Activated naive CD8-positive, alpha-beta T cell treated with anti-CD3 and anti-CD28 coated beads, Interleukin-2, amount 50 U/mL, for 24 hours (primary cell): ENCODE measurements around the gene L3MBTL4.
"Not testable (repeated sequence)": the region's sequence is repeated elsewhere in the genome, so short reads cannot be mapped to it uniquely, and the experiment has no call there.

Experiments
- ATAC-seq: fragments of 150-1000 bp; cut with Tn5 transposase; one replicate; pipeline ENCODE4 v1.10.0; 2021
- DNase-seq: peaks from one replicate; pipeline ENCODE4 v3.0.0; 2021
- H3K27ac Mint-ChIP-seq: one replicate; pipeline ENCODE4 v1.8.0; 2021; ENCODE audit warnings: mild to moderate bottlenecking, mixed read lengths
- H3K27me3 Mint-ChIP-seq: one replicate; pipeline ENCODE4 v1.8.0; 2021; ENCODE audit warnings: mixed read lengths
- H3K36me3 Mint-ChIP-seq: one replicate; pipeline ENCODE4 v1.8.0; 2021; ENCODE audit warnings: low read depth, mixed read lengths
- H3K4me1 Mint-ChIP-seq: one replicate; pipeline ENCODE4 v1.8.0; 2021; ENCODE audit warnings: mixed read lengths
- H3K4me3 Mint-ChIP-seq: one replicate; pipeline ENCODE4 v1.8.0; 2021; ENCODE audit warnings: mild to moderate bottlenecking, moderate library complexity, mixed read lengths
- H3K9me3 Mint-ChIP-seq: one replicate; pipeline ENCODE4 v1.8.0; 2021; ENCODE audit warnings: mixed read lengths

The L3MBTL4 gene

GRCh38 chr18:6205706-6206105 lies 209.0 kb downstream of the L3MBTL4 start:
- no peak overlapping the region for H3K27ac Mint-ChIP-seq
- no peaks in the 10 kb centered on the region for H3K9me3 Mint-ChIP-seq
- no peaks in the 10 kb centered on the region for H3K4me1 Mint-ChIP-seq
- ATAC-seq (no peak), DNase-seq (no peak)
- no peaks in the 10 kb centered on the region for H3K27me3 Mint-ChIP-seq
- H3K36me3 Mint-ChIP-seq = no peaks in the 10 kb centered on the region
- no peak overlapping the region for H3K4me3 Mint-ChIP-seq

GRCh38 chr18:6204476-6204875 lies 210.2 kb downstream of the L3MBTL4 start:
- no peaks in the 10 kb centered on the region for H3K27me3 Mint-ChIP-seq
- H3K4me3 Mint-ChIP-seq = no peak overlapping the region
- DNase-seq = no peak
- H3K36me3 Mint-ChIP-seq = no peaks in the 10 kb centered on the region
- H3K9me3 Mint-ChIP-seq = no peaks in the 10 kb centered on the region
- no peaks in the 10 kb centered on the region for H3K4me1 Mint-ChIP-seq
- ATAC-seq = no peak
- no peak overlapping the region for H3K27ac Mint-ChIP-seq

- Mint-ChIP-seq H3K4me1 (no peaks in the 10 kb centered on the region), H3K9me3 (no peaks in the 10 kb centered on the region), H3K27ac (no peak overlapping the region), H3K36me3 (no peaks in the 10 kb centered on the region), H3K4me3 (no peak overlapping the region), H3K27me3 (no peaks in the 10 kb centered on the region)
- no peak for ATAC-seq
- no peak for DNase-seq
These were observed 210.9 kb downstream of the L3MBTL4 start for GRCh38 chr18:6203791-6204190.

- no peak for ATAC-seq
These were observed 211.8 kb downstream of the L3MBTL4 start for GRCh38 chr18:6202861-6203260.

GRCh38 chr18:6200204-6200774 lies 214.4 kb downstream of the L3MBTL4 start:
- H3K27ac Mint-ChIP-seq = no peak overlapping the region
- no peaks in the 10 kb centered on the region for H3K27me3 Mint-ChIP-seq
- no peaks in the 10 kb centered on the region for H3K9me3 Mint-ChIP-seq
- H3K36me3 Mint-ChIP-seq = no peaks in the 10 kb centered on the region
- DNase-seq = no peak
- H3K4me3 Mint-ChIP-seq = no peak overlapping the region
- H3K4me1 Mint-ChIP-seq = no peaks in the 10 kb centered on the region
- ATAC-seq = no peak

More at GRCh38 chr18:6202861-6203260, 211.8 kb downstream of the L3MBTL4 start:
- no peak for DNase-seq
- no peaks in the 10 kb centered on the region for H3K9me3 Mint-ChIP-seq
- no peaks in the 10 kb centered on the region for H3K4me1 Mint-ChIP-seq
- no peak overlapping the region for H3K4me3 Mint-ChIP-seq
- H3K27me3 Mint-ChIP-seq = no peaks in the 10 kb centered on the region
- no peak overlapping the region for H3K27ac Mint-ChIP-seq
- no peaks in the 10 kb centered on the region for H3K36me3 Mint-ChIP-seq

GRCh38 chr18:6199777-6200176 lies 214.9 kb downstream of the L3MBTL4 start:
- DNase-seq = no peak
- H3K36me3 Mint-ChIP-seq = no peaks in the 10 kb centered on the region
- H3K4me3 Mint-ChIP-seq = no peak overlapping the region
- no peak overlapping the region for H3K27ac Mint-ChIP-seq
- H3K9me3 Mint-ChIP-seq = no peaks in the 10 kb centered on the region
- H3K4me1 Mint-ChIP-seq = no peaks in the 10 kb centered on the region
- no peaks in the 10 kb centered on the region for H3K27me3 Mint-ChIP-seq
- ATAC-seq = no peak

- H3K9me3 Mint-ChIP-seq = no peaks in the 10 kb centered on the region
- no peak for DNase-seq
- H3K27ac Mint-ChIP-seq = no peak overlapping the region
- no peak overlapping the region for H3K4me3 Mint-ChIP-seq
- H3K4me1 Mint-ChIP-seq = no peaks in the 10 kb centered on the region
- no peaks in the 10 kb centered on the region for H3K36me3 Mint-ChIP-seq
- H3K27me3 Mint-ChIP-seq = no peaks in the 10 kb centered on the region
- ATAC-seq = no peak
These were observed 216.1 kb downstream of the L3MBTL4 start for GRCh38 chr18:6198585-6198984.

- Mint-ChIP-seq H3K27me3 (no peaks in the 10 kb centered on the region), H3K9me3 (no peaks in the 10 kb centered on the region), H3K36me3 (no peaks in the 10 kb centered on the region), H3K4me3 (no peak overlapping the region), H3K4me1 (no peaks in the 10 kb centered on the region), H3K27ac (no peak overlapping the region)
- no peak for DNase-seq
- ATAC-seq = no peak
These were observed 220.1 kb downstream of the L3MBTL4 start for GRCh38 chr18:6194640-6195039.

- H3K4me1 Mint-ChIP-seq, H3K27me3 Mint-ChIP-seq, H3K4me3 Mint-ChIP-seq, DNase-seq, H3K36me3 Mint-ChIP-seq, ATAC-seq, H3K27ac Mint-ChIP-seq: not testable (repeated sequence)
- peaks cover 20% of the 10 kb centered on the region for H3K9me3 Mint-ChIP-seq
These were observed 228.9 kb downstream of the L3MBTL4 start for GRCh38 chr18:6185782-6186181.

GRCh38 chr18:6174983-6175745 lies 239.5 kb downstream of the L3MBTL4 start:
- H3K4me1 Mint-ChIP-seq = no peaks in the 10 kb centered on the region
- no peaks in the 10 kb centered on the region for H3K27me3 Mint-ChIP-seq
- H3K9me3 Mint-ChIP-seq = peaks cover 12% of the 10 kb centered on the region
- no peak for DNase-seq
- no peak overlapping the region for H3K4me3 Mint-ChIP-seq
- no peak for ATAC-seq
- no peak overlapping the region for H3K27ac Mint-ChIP-seq
- H3K36me3 Mint-ChIP-seq = no peaks in the 10 kb centered on the region

GRCh38 chr18:6170604-6171003 lies 244.1 kb downstream of the L3MBTL4 start:
- DNase-seq = no peak
- Mint-ChIP-seq H3K4me3 (no peak overlapping the region), H3K27me3 (no peaks in the 10 kb centered on the region), H3K4me1 (no peaks in the 10 kb centered on the region), H3K9me3 (peaks cover 7% of the 10 kb centered on the region), H3K27ac (no peak overlapping the region), H3K36me3 (no peaks in the 10 kb centered on the region)
- ATAC-seq = no peak

- no peak for ATAC-seq
- peaks cover 11% of the 10 kb centered on the region for H3K9me3 Mint-ChIP-seq
- H3K4me1 Mint-ChIP-seq = no peaks in the 10 kb centered on the region
- no peak overlapping the region for H3K27ac Mint-ChIP-seq
- H3K36me3 Mint-ChIP-seq = peaks cover 3% of the 10 kb centered on the region
- H3K27me3 Mint-ChIP-seq = no peaks in the 10 kb centered on the region
- no peak overlapping the region for H3K4me3 Mint-ChIP-seq
- no peak for DNase-seq
These were observed 253.2 kb downstream of the L3MBTL4 start for GRCh38 chr18:6161549-6161948.

- Mint-ChIP-seq H3K36me3 (peaks cover 3% of the 10 kb centered on the region), H3K27ac (no peak overlapping the region), H3K9me3 (peaks cover 11% of the 10 kb centered on the region), H3K4me3 (no peak overlapping the region), H3K4me1 (no peaks in the 10 kb centered on the region), H3K27me3 (no peaks in the 10 kb centered on the region)
- DNase-seq (no peak), ATAC-seq (no peak)
These were observed 255.3 kb downstream of the L3MBTL4 start for GRCh38 chr18:6159426-6159825.

GRCh38 chr18:6158958-6159357 lies 255.8 kb downstream of the L3MBTL4 start:
- Mint-ChIP-seq H3K27me3 (no peaks in the 10 kb centered on the region), H3K4me1 (no peaks in the 10 kb centered on the region), H3K9me3 (peaks cover 11% of the 10 kb centered on the region), H3K36me3 (peaks cover 3% of the 10 kb centered on the region), H3K4me3 (no peak overlapping the region), H3K27ac (no peak overlapping the region)
- DNase-seq (no peak), ATAC-seq (no peak)

GRCh38 chr18:6156446-6156845 lies 258.3 kb downstream of the L3MBTL4 start:
- Mint-ChIP-seq H3K36me3 (no peaks in the 10 kb centered on the region), H3K27ac (no peak overlapping the region), H3K9me3 (peaks cover 3% of the 10 kb centered on the region), H3K4me1 (no peaks in the 10 kb centered on the region), H3K4me3 (no peak overlapping the region), H3K27me3 (no peaks in the 10 kb centered on the region)
- DNase-seq = no peak
- no peak for ATAC-seq
